Measurements from ENCODE around the gene CLPSL1. TPM values are rescaled to one million over a fixed set of nuclear protein-coding genes. Genes with fewer than 3 reads are reported as not detected.

Gene CLPSL1
- total and polyA plus RNA-seq, 8 donors = not detected

DNA sequence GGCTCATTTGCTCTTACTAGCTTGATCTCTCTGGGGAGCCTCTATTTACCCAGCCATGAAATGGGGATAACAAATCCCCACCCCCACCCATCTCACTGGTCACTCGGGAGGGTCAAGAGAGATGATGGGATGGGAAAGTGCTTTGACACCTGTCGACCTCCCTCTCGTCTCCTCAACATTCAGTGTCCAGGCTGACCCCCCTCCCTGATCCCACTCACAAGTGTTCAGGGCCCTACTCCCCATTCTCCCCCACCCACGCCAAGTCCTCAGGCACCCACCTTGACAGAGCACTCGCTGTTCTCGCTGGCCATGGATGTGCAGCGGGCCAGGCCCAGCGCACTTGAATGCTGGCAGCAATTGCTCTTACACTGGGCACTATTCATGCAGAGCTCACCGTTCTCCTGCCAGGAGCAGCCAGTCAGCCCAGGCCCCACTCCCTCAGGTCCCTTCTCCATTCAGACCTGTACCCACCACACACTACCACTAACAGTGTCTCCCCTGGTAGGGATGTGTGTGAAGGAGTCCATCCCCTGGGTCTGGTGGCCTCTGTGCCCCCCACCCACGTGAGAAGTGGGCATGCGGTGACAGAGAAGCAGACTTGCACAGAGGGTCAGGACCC is 14.7 kb downstream of the CLPSL1 start:
- 87 to 91% (median 89%) methylated on average over 11 of the region's 11 CpGs for WGBS, 5 donors

DNA sequence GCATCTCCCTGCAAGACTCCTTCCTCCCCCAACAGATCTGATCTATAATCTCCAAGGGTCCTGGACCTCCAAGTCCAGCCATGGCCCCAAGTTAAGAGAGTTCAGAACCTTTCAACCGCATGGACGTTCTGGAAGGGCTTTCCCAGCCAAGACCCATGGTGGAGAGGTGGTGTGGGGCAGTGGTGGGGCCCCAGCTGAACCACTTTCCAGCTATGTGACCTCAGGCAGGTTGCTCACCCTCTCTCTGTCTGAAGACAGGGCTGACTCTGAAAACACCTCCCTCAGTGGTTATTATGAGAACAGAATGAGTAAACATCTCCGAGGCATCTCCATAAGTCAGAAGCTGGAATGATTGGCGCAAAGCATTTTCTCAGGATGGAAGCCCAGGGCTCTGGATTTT is 15.4 kb downstream of the CLPSL1 start:
- intact Hi-C loops (cut with DNase I; ENCODE audit: low total_unique reads) = no loop called here
- DNase-seq = no peak
- TF ChIP-seq POLR2A (IDR thresholded peaks at IDR 0.05) = no peak
- TF ChIP-seq, protein P1, sequence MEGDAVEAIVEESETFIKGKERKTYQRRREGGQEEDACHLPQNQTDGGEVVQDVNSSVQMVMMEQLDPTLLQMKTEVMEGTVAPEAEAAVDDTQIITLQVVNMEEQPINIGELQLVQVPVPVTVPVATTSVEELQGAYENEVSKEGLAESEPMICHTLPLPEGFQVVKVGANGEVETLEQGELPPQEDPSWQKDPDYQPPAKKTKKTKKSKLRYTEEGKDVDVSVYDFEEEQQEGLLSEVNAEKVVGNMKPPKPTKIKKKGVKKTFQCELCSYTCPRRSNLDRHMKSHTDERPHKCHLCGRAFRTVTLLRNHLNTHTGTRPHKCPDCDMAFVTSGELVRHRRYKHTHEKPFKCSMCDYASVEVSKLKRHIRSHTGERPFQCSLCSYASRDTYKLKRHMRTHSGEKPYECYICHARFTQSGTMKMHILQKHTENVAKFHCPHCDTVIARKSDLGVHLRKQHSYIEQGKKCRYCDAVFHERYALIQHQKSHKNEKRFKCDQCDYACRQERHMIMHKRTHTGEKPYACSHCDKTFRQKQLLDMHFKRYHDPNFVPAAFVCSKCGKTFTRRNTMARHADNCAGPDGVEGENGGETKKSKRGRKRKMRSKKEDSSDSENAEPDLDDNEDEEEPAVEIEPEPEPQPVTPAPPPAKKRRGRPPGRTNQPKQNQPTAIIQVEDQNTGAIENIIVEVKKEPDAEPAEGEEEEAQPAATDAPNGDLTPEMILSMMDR (IDR thresholded peaks at IDR 0.05) = no peak
- TF ChIP-seq POLR2AphosphoS5 (IDR thresholded peaks at IDR 0.05) = no peak
- no peak for TF ChIP-seq EP300 (IDR thresholded peaks at IDR 0.05)
- Histone ChIP-seq H3K9me3 (no peaks in the 10 kb centered on the region), H3K27ac (no peak overlapping the region), H3K4me3 (no peak overlapping the region), H3K4me1 (no peaks in the 10 kb centered on the region), H3K27me3 (peaks cover 0 to 21% (median 0%) of the 10 kb centered on the region in 3 donors), H3K36me3 (no peaks in the 10 kb centered on the region)
- 68 to 90% (median 85%) methylated on average over 4 of the region's 4 CpGs for WGBS, 5 donors

More for the DNA sequence above, 14.7 kb downstream of the CLPSL1 start:
- H3K27me3 ChIP-seq = peaks cover 0 to 21% (median 0%) of the 10 kb centered on the region in 3 donors
- no peaks in the 10 kb centered on the region for H3K36me3 ChIP-seq
- no peak for DNase-seq
- no peaks in the 10 kb centered on the region for H3K9me3 ChIP-seq
- H3K4me3 ChIP-seq = no peak overlapping the region
- no peak for TF ChIP-seq POLR2AphosphoS5 (IDR thresholded peaks at IDR 0.05)
- no peak for TF ChIP-seq EP300 (IDR thresholded peaks at IDR 0.05)
- TF ChIP-seq POLR2A (IDR thresholded peaks at IDR 0.05) = no peak
- TF ChIP-seq, protein P1 (IDR thresholded peaks at IDR 0.05) = no peak
- H3K4me1 ChIP-seq = no peaks in the 10 kb centered on the region
- no peak overlapping the region for H3K27ac ChIP-seq
- intact Hi-C loops (cut with DNase I; ENCODE audit: low total_unique reads) = no loop called here

DNA sequence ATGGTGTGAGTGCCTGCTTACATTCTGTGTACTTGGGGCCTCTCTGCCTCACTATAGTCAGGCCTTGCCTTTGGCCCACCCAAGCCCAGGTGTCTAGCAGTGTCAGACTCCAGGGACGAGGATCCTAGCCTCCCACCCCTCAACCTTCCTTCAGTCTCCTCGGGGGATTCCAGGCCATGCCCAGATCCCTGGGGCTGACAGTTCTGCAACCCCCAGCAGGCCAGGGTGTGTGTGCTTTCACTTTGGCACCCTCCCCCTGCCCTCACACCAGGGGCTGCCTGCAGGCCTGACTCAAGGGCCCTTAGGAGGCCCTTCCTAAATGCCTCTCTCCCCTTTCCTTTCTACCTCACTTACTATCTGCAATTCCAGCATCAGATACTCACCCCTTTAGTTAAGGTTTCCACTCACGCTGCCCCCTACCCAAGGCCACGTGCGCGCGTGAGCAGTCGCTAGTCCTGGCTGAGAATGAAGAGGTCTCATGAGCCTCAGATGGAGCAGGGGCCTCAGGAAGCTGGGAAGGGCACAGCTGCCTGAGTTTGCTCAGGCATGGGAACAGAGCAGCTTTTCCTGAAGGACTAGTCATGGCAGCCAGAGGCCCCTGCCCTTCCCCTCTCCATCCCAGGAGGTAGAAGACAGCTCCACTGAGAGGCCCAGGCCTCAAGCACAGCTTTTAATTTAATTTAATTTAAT is 17.2 kb downstream of the CLPSL1 start:
- 80 to 87% (median 83%) methylated on average over 8 of the region's 8 CpGs for WGBS, 5 donors
- H3K36me3 ChIP-seq = no peaks in the 10 kb centered on the region
- intact Hi-C loops (cut with DNase I; ENCODE audit: low total_unique reads) = no loop called here
- no peaks in the 10 kb centered on the region for H3K9me3 ChIP-seq
- H3K27me3 ChIP-seq = peaks cover 0 to 17% (median 0%) of the 10 kb centered on the region in 3 donors
- no peak overlapping the region for H3K4me3 ChIP-seq
- TF ChIP-seq, protein P1 (IDR thresholded peaks at IDR 0.05) = no peak
- no peaks in the 10 kb centered on the region for H3K4me1 ChIP-seq
- no peak overlapping the region for H3K27ac ChIP-seq
- DNase-seq = peak in 1 of 2 donors; percentile 47

DNA sequence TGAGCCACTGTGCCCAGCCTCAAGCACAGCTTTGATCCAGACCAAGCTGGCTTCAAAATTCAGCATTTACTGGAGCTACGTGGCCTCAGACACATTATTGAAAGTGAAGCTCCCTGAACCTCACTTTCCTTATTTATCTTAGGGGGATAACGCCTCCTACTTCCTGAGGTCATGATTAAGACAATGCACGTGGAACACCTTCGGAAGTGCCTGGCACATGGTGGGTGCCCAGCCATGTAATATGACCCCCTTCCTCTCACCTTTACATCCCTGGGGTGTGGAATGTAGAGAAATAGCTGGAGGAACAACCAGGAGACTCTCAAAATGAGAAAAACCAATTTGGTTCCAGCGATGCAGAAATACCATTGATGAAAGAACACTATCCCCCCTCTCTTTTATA is 17.9 kb downstream of the CLPSL1 start:
- H3K4me1 ChIP-seq = no peaks in the 10 kb centered on the region
- no peaks in the 10 kb centered on the region for H3K36me3 ChIP-seq
- no peaks in the 10 kb centered on the region for H3K9me3 ChIP-seq
- intact Hi-C loops (cut with DNase I; ENCODE audit: low total_unique reads) = no loop called here
- no peak for DNase-seq
- WGBS, 5 donors = 62 to 74% (median 69%) methylated on average over 5 of the region's 5 CpGs
- no peak overlapping the region for H3K27ac ChIP-seq
- TF ChIP-seq EP300 (IDR thresholded peaks at IDR 0.05) = no peak
- TF ChIP-seq POLR2AphosphoS5 (IDR thresholded peaks at IDR 0.05) = no peak
- TF ChIP-seq, protein P1 (IDR thresholded peaks at IDR 0.05) = no peak
- no peak for TF ChIP-seq POLR2A (IDR thresholded peaks at IDR 0.05)
- H3K4me3 ChIP-seq = no peak overlapping the region
- peaks cover 0 to 17% (median 0%) of the 10 kb centered on the region in 3 donors for H3K27me3 ChIP-seq

All from stomach (tissue), 9 donors.